GM20000 (cell line): ENCODE measurements around the gene CLDN22.

Experiments
- DNase-seq: peaks from one replicate; pipeline ENCODE4 v3.0.0; 2012; ENCODE audit warnings: low spot score
- CTCF ChIP-seq: IDR thresholded peaks from 2 replicates; pipeline ENCODE4 v1.5.1; 2012; ENCODE audit warnings: mild to moderate bottlenecking, control low read depth; ENCODE audit errors: extremely low read depth, missing control alignments

Gene CLDN22

DNA sequence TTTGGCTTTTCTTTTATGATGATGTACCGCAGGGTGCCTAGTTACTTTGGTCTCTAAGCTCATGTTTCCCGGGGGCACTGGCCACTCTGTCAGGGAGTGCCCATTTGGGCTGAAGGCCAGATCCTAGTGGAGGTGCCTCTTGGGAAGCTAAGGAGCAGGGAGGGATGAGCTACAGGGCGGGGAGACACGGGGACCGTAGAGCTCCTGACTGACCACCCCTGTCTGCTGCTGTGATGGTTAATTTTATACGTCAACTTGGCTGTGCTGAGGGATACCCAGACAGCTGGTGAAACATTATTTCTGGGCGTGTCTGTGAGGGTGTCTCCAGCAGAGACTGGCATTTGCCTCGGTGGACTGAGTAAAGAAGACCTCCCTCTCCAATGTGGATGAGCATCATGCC, 27.1 kb upstream of the CLDN22 start:
- DNase-seq = no peak
- TF ChIP-seq CTCF = no peak

GRCh38 chr4:183345261-183345660, 25.2 kb upstream of the CLDN22 start:
- TF ChIP-seq CTCF = no peak
- DNase-seq = no peak

- no peak for DNase-seq
- TF ChIP-seq CTCF = no peak
These were observed 24.6 kb upstream of the CLDN22 start for GRCh38 chr4:183344523-183345255.

GRCh38 chr4:183343730-183344129, 23.7 kb upstream of the CLDN22 start:
- no peak for DNase-seq
- TF ChIP-seq CTCF = no peak

DNA sequence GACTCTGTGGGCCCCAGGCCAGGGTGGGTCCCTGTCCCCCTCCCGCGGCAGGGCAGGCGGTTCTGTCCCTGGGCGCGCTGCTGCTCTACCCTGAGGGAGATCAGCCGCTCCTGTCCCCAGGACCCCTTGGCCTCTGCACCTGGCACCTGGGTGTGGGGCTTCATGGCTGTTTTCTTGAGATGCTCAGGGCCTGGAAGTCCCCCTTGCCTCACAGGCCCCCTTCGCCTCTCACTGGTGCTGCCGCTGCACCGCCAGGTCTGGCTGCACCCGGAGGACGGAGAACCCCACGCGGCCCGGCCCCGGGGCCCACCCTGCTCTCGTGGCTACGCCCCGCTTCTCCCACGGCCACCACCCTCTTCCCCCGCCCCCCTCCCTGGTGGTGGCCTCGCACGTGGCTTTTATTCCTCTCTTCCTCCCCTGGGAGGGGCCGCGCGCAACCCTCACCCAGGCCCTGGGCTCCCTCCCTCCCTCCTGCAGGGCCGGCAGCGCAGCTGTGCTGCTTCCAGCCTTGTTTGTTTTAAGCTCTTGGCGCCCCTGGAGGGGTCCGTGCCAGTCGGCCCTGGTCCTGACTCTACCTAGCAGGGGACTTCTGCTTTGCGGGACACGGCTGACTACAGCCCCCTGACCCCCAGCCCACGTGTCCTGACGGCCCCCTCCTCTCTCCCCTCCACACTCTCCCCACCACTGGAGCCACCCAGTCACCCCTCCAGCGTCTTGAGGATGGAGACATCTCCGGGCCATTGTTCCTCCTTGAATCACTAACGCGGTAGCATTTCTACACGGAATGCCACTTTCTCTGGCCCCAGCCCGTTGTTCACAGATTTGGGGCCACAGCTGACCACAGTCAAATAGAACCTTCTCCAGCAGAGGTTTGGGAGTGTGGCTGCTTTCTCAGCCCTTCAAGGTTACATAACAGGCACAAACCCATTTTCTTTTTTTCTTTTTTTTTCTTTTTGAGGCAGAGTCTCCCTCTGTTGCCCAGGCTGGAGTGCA, 22.8 kb upstream of the CLDN22 start:
- no peak for DNase-seq
- TF ChIP-seq CTCF = no peak

GRCh38 chr4:183337833-183338232, 17.8 kb upstream of the CLDN22 start:
- DNase-seq = no peak
- TF ChIP-seq CTCF = no peak

GRCh38 chr4:183337349-183337748, 17.3 kb upstream of the CLDN22 start:
- no peak for DNase-seq
- TF ChIP-seq CTCF = no peak
